Left ventricle myocardium inferior (tissue), 1 donor: ENCODE results near the gene COL26A1. TPM values are rescaled to one million over a fixed set of nuclear protein-coding genes. Genes with fewer than 3 reads are reported as not detected.

ENCODE experiments used
- DNase-seq: peaks from one replicate; pipeline ENCODE4 v3.0.0-alpha.2; 2020
- H3K27ac ChIP-seq: fragments of 200-600 bp; replicated peaks from 2 replicates; pipeline ENCODE4 v1.8.0; 2021
- H3K27me3 ChIP-seq: fragments of 200-600 bp; 2 replicates; pipeline ENCODE4 v1.8.0; 2021; ENCODE audit warnings: low read depth
- H3K36me3 ChIP-seq: fragments of 200-600 bp; 2 replicates; pipeline ENCODE4 v1.8.0; 2021
- H3K4me1 ChIP-seq: fragments of 200-600 bp; 2 replicates; pipeline ENCODE4 v1.8.0; 2021
- H3K4me3 ChIP-seq: fragments of 200-600 bp; 2 replicates; pipeline ENCODE4 v1.8.0; 2021; ENCODE audit warnings: mild to moderate bottlenecking, moderate library complexity
- H3K9me3 ChIP-seq: fragments of 200-600 bp; replicated peaks from 2 replicates; pipeline ENCODE4 v1.8.0; 2021
- intact Hi-C: fragments of 100-400 bp; cut with micrococcal nuclease; formaldehyde crosslinking; loops from one replicate; pipeline ENCODE4 v1.11.0; 2022
- total RNA-seq: library from RNA; stranded (reverse); fragmentation: NEBNext Ultra II Directional; extraction: Animal tissue kit (Norgen Biotek cat#: 25700); gene quantifications from one replicate; pipeline ENCODE4 v1.2.1, GENCODE V29; 2021
- TF ChIP-seq, protein P1 (sequence below): fragments of 200-600 bp; IDR thresholded peaks from 2 replicates; pipeline ENCODE4 v1.8.0; 2021; ENCODE audit warnings: antibody characterized with exemption, mild to moderate bottlenecking, borderline replicate concordance
- donor health status: DM: no; HTN: yes; CAD: no; lungs with severe emphysema.

Gene COL26A1
- total RNA-seq, 1 donor from 2014 or later = not detected

DNA sequence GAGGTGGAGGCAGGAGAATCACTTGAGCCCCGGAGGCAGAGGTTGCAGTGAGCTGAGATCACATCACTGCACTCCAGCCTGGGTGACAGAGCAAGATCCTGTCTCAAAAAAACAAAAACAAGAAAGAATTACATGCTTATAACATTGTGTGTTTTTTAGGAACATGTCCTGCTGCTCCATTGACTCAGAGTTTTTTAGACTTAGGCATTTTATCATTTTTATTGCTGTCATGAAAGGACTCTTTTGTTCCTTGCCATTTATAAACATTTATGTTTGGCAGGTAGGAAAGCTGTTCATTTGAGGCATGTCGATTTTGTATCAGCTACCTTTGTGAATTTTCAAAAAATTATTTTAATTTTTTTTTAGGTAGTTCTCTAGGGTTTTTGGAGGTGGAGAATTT is 20.3 kb downstream of the COL26A1 start:
- no peak for DNase-seq
- H3K27ac ChIP-seq = no peak overlapping the region
- intact Hi-C loops = no loop called here
- H3K27me3 ChIP-seq = peaks cover 33% of the 10 kb centered on the region
- TF ChIP-seq, protein P1, sequence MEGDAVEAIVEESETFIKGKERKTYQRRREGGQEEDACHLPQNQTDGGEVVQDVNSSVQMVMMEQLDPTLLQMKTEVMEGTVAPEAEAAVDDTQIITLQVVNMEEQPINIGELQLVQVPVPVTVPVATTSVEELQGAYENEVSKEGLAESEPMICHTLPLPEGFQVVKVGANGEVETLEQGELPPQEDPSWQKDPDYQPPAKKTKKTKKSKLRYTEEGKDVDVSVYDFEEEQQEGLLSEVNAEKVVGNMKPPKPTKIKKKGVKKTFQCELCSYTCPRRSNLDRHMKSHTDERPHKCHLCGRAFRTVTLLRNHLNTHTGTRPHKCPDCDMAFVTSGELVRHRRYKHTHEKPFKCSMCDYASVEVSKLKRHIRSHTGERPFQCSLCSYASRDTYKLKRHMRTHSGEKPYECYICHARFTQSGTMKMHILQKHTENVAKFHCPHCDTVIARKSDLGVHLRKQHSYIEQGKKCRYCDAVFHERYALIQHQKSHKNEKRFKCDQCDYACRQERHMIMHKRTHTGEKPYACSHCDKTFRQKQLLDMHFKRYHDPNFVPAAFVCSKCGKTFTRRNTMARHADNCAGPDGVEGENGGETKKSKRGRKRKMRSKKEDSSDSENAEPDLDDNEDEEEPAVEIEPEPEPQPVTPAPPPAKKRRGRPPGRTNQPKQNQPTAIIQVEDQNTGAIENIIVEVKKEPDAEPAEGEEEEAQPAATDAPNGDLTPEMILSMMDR = no peak
- H3K9me3 ChIP-seq = peaks cover 20% of the 10 kb centered on the region
- H3K4me1 ChIP-seq = peaks cover 5% of the 10 kb centered on the region
- no peak overlapping the region for H3K4me3 ChIP-seq
- H3K36me3 ChIP-seq = no peaks in the 10 kb centered on the region

DNA sequence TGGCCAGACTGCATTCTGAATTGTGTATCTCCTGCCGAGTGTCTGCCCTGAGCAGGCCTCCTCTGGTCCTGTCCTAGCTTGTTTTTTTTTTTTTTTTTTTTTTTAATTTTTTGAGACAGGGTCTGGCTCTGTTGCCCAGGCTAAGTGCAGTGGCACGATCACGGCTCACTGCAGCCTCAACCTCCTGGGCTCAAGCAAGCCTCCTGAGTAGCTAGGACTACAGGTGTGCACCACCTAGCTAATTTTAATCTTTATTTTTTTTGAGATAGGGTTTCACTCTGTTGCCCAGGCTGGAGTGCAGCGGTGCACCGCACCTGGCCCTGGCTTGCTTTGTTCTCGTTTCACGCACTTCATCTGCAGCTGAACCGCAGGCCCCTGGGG is 23.5 kb downstream of the COL26A1 start:
- Histone ChIP-seq H3K36me3 (no peaks in the 10 kb centered on the region), H3K27ac (no peak overlapping the region), H3K27me3 (peaks cover 51% of the 10 kb centered on the region), H3K9me3 (peaks cover 13% of the 10 kb centered on the region), H3K4me3 (no peak overlapping the region), H3K4me1 (no peaks in the 10 kb centered on the region)
- TF ChIP-seq, protein P1 = no peak
- intact Hi-C loops = no loop called here
- DNase-seq = no peak

DNA sequence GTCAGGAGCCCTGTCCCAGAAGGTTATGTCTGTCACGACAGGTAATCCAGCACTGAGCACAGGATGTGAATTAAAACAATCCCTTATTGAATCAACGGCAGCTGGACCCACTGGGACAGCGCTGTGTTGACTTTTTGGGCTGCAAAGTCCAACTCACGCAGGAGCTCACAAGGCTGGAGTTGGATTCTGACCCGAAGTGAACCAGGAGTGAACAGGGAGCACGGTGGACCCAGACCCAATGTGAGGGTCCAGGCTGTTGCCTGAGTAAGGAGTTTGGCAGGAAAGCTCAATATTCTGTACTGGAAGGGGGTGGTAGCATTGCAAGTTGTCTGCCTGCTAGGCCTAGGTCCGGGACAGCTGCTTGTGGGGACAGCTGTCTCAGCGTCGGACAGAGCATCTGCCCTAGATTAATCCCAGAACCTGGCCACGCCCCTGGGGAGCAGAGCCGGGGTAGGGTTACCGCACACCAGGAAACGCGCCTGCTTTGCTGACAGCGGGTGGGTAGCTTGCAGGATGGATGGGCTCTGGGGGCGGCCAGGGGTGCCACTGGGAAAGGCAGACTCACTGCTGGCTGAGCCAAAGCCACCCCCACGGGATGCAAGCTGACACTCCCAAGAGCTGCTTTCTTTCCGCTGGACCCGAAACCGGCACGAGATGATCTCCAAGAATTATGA is 24.0 kb downstream of the COL26A1 start:
- intact Hi-C loops = no loop called here
- DNase-seq = no peak
- TF ChIP-seq, protein P1 = no peak
- no peak overlapping the region for H3K27ac ChIP-seq
- no peaks in the 10 kb centered on the region for H3K4me1 ChIP-seq
- no peaks in the 10 kb centered on the region for H3K36me3 ChIP-seq
- peaks cover 52% of the 10 kb centered on the region for H3K27me3 ChIP-seq
- H3K4me3 ChIP-seq = no peak overlapping the region
- peaks cover 7% of the 10 kb centered on the region for H3K9me3 ChIP-seq

DNA sequence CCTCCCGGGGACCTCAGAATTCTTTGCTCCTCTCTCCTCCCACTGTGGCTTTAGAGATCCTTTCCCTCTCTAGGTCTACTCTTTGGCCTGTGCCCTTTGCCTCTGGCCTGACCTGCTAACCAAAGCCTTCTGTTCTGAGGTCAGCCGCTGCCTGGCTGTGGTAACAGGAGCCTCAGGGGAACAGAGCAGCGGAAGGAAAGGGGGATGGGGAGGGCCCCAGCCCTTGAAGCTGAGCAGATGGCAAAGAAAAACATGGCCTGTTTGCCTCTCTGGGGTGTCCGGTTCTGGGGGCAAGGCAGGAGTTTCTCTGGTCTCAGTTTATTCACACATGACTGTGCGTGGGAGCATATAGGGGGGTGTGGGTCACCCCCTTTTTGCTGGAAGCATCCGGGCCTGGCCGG is 28.2 kb downstream of the COL26A1 start:
- peaks cover 88% of the 10 kb centered on the region for H3K27me3 ChIP-seq
- peak; percentile 34 for DNase-seq

DNA sequence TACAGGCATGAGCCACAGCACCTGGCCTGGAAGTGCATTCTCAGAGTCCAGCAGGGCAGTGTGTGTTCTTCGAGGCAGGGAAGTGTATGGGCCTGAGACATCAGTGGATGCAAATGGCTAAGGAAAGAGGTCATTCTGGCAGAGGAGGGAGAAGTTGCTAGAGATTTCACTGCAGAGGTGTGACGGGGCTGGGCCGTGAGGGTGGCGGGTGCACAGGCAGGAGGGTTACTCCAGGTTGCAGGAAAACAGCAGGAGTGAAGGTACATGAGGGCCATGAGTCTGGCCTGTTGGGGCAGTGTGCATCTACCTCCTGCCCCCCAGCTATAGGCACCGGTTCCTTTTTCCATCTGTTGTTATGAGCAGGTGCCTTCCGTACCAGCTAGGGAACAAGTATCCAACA is 29.3 kb downstream of the COL26A1 start:
- DNase-seq = no peak
- Histone ChIP-seq H3K27me3 (peaks cover 92% of the 10 kb centered on the region), H3K4me3 (no peak overlapping the region), H3K36me3 (no peaks in the 10 kb centered on the region), H3K27ac (no peak overlapping the region), H3K4me1 (no peaks in the 10 kb centered on the region), H3K9me3 (no peaks in the 10 kb centered on the region)
- intact Hi-C loops = no loop called here
- TF ChIP-seq, protein P1 = no peak

More for the DNA sequence above, 28.2 kb downstream of the COL26A1 start:
- Histone ChIP-seq H3K27ac (no peak overlapping the region), H3K4me1 (no peaks in the 10 kb centered on the region), H3K4me3 (no peak overlapping the region), H3K9me3 (no peaks in the 10 kb centered on the region), H3K36me3 (no peaks in the 10 kb centered on the region)
- intact Hi-C loops = no loop called here
- TF ChIP-seq, protein P1 = no peak
